HUES48 (cell line): Measurements from ENCODE around the gene ABTB1.

Source experiments
- H3K27ac ChIP-seq: one replicate; pipeline ENCODE4 v1.7.0; 2013; ENCODE audit warnings: low read depth, low read length, inconsistent platforms
- H3K27me3 ChIP-seq: 2 replicates; pipeline ENCODE4 v1.6.1; 2013; ENCODE audit warnings: mild to moderate bottlenecking, low read length; ENCODE audit not compliant: control insufficient read depth, insufficient read depth
- H3K36me3 ChIP-seq: 2 replicates; pipeline ENCODE4 v1.6.1; 2013; ENCODE audit warnings: low read length; ENCODE audit not compliant: control insufficient read depth, insufficient read depth
- H3K4me1 ChIP-seq: 2 replicates; pipeline ENCODE4 v1.6.1; 2013; ENCODE audit warnings: mild to moderate bottlenecking, low read length; ENCODE audit not compliant: control insufficient read depth, insufficient read depth
- H3K4me3 ChIP-seq: 2 replicates; pipeline ENCODE4 v1.5.1; 2013; ENCODE audit warnings: mild to moderate bottlenecking, low read depth, low read length
- H3K9ac ChIP-seq: 2 replicates; pipeline ENCODE4 v1.6.1; 2013; ENCODE audit warnings: mild to moderate bottlenecking, low read depth, low read length, moderate library complexity
- H3K9me3 ChIP-seq: 2 replicates; pipeline ENCODE4 v1.6.1; 2013; ENCODE audit warnings: low read length; ENCODE audit not compliant: control insufficient read depth, insufficient read depth

Gene ABTB1

GRCh38 chr3:127690106-127690505 is 17.4 kb downstream of the ABTB1 start:
- Histone ChIP-seq H3K27me3 (no peaks in the 10 kb centered on the region), H3K36me3 (no peaks in the 10 kb centered on the region), H3K27ac (peak overlapping the region; percentile 29), H3K9ac (no peak overlapping the region), H3K4me1 (peaks cover 16% of the 10 kb centered on the region), H3K9me3 (no peaks in the 10 kb centered on the region), H3K4me3 (no peak overlapping the region)

- Histone ChIP-seq H3K9me3 (no peaks in the 10 kb centered on the region), H3K27ac (no peak overlapping the region), H3K9ac (no peak overlapping the region), H3K4me1 (peaks cover 16% of the 10 kb centered on the region), H3K27me3 (no peaks in the 10 kb centered on the region), H3K36me3 (no peaks in the 10 kb centered on the region), H3K4me3 (no peak overlapping the region)
Measured at GRCh38 chr3:127690823-127691452, 18.2 kb downstream of the ABTB1 start.

- Histone ChIP-seq H3K27ac (no peak overlapping the region), H3K9me3 (no peaks in the 10 kb centered on the region), H3K9ac (no peak overlapping the region), H3K36me3 (no peaks in the 10 kb centered on the region), H3K4me3 (no peak overlapping the region), H3K27me3 (no peaks in the 10 kb centered on the region), H3K4me1 (peaks cover 16% of the 10 kb centered on the region)
Measured at GRCh38 chr3:127691489-127691888, 18.7 kb downstream of the ABTB1 start.

GRCh38 chr3:127691974-127692373 is 19.2 kb downstream of the ABTB1 start:
- H3K4me3 ChIP-seq: no peak overlapping the region
- H3K27me3 ChIP-seq: no peaks in the 10 kb centered on the region
- H3K4me1 ChIP-seq: peaks cover 16% of the 10 kb centered on the region
- no peak overlapping the region for H3K9ac ChIP-seq
- H3K27ac ChIP-seq: no peak overlapping the region
- no peaks in the 10 kb centered on the region for H3K9me3 ChIP-seq
- no peaks in the 10 kb centered on the region for H3K36me3 ChIP-seq

GRCh38 chr3:127692501-127693335 is 20.0 kb downstream of the ABTB1 start:
- no peak overlapping the region for H3K9ac ChIP-seq
- H3K27me3 ChIP-seq: no peaks in the 10 kb centered on the region
- H3K36me3 ChIP-seq: no peaks in the 10 kb centered on the region
- no peak overlapping the region for H3K27ac ChIP-seq
- no peaks in the 10 kb centered on the region for H3K9me3 ChIP-seq
- peaks cover 16% of the 10 kb centered on the region for H3K4me1 ChIP-seq
- no peak overlapping the region for H3K4me3 ChIP-seq

GRCh38 chr3:127693336-127693843 is 20.6 kb downstream of the ABTB1 start:
- H3K4me1 ChIP-seq: peaks cover 16% of the 10 kb centered on the region

GRCh38 chr3:127694467-127695215 is 21.9 kb downstream of the ABTB1 start:
- no peak overlapping the region for H3K9ac ChIP-seq
- no peaks in the 10 kb centered on the region for H3K36me3 ChIP-seq
- peaks cover 10% of the 10 kb centered on the region for H3K4me1 ChIP-seq

More at GRCh38 chr3:127693336-127693843, 20.6 kb downstream of the ABTB1 start:
- H3K4me3 ChIP-seq: no peak overlapping the region
- no peak overlapping the region for H3K27ac ChIP-seq
- no peak overlapping the region for H3K9ac ChIP-seq
- no peaks in the 10 kb centered on the region for H3K36me3 ChIP-seq
- H3K27me3 ChIP-seq: no peaks in the 10 kb centered on the region
- no peaks in the 10 kb centered on the region for H3K9me3 ChIP-seq

GRCh38 chr3:127697551-127698240 is 24.9 kb downstream of the ABTB1 start:
- H3K9me3 ChIP-seq: no peaks in the 10 kb centered on the region
- no peak overlapping the region for H3K27ac ChIP-seq
- no peaks in the 10 kb centered on the region for H3K27me3 ChIP-seq
- H3K36me3 ChIP-seq: no peaks in the 10 kb centered on the region
- H3K9ac ChIP-seq: no peak overlapping the region
- H3K4me1 ChIP-seq: no peaks in the 10 kb centered on the region
- H3K4me3 ChIP-seq: no peak overlapping the region

More at GRCh38 chr3:127694467-127695215, 21.9 kb downstream of the ABTB1 start:
- H3K4me3 ChIP-seq: no peak overlapping the region
- no peaks in the 10 kb centered on the region for H3K27me3 ChIP-seq
- H3K9me3 ChIP-seq: no peaks in the 10 kb centered on the region
- no peak overlapping the region for H3K27ac ChIP-seq

- no peak overlapping the region for H3K27ac ChIP-seq
- no peak overlapping the region for H3K4me3 ChIP-seq
- H3K9ac ChIP-seq: no peak overlapping the region
- H3K4me1 ChIP-seq: peaks cover 3% of the 10 kb centered on the region; the same call in 1 of the 2 replicates
- H3K36me3 ChIP-seq: no peaks in the 10 kb centered on the region
- H3K27me3 ChIP-seq: no peaks in the 10 kb centered on the region
- no peaks in the 10 kb centered on the region for H3K9me3 ChIP-seq
Measured at GRCh38 chr3:127698286-127698685, 25.5 kb downstream of the ABTB1 start.

- Histone ChIP-seq H3K9ac (no peak overlapping the region), H3K9me3 (no peaks in the 10 kb centered on the region), H3K36me3 (no peaks in the 10 kb centered on the region), H3K27ac (no peak overlapping the region), H3K4me3 (no peak overlapping the region), H3K27me3 (no peaks in the 10 kb centered on the region), H3K4me1 (peaks cover 3% of the 10 kb centered on the region; the same call in 1 of the 2 replicates)
Measured at GRCh38 chr3:127698691-127699415, 26.1 kb downstream of the ABTB1 start.
